ENCODE data around the gene SYNE3. TPM values are rescaled to one million over a fixed set of nuclear protein-coding genes. Genes with fewer than 3 reads are reported as not detected.

The SYNE3 gene
- polyA plus RNA-seq, 4 donors = 2.0 to 2.8 (median 2.2) TPM

- DNase-seq (ENCODE audit: low read depth in 4 of 4, low spot score in 2 of 4) = no peak
Measured at GRCh38 chr14:95541932-95542930, 25.8 kb upstream of the SYNE3 start.

- DNase-seq (ENCODE audit: low read depth in 4 of 4, low spot score in 2 of 4) = no peak
Measured at GRCh38 chr14:95541346-95541745, 24.9 kb upstream of the SYNE3 start.

- no peak for DNase-seq (ENCODE audit: low read depth in 4 of 4, low spot score in 2 of 4)
Measured at GRCh38 chr14:95540236-95540855, 23.9 kb upstream of the SYNE3 start.

GRCh38 chr14:95538801-95539509 lies 22.5 kb upstream of the SYNE3 start:
- DNase-seq (ENCODE audit: low read depth in 4 of 4, low spot score in 2 of 4) = no peak

GRCh38 chr14:95537298-95538089 lies 21.0 kb upstream of the SYNE3 start:
- no peak for DNase-seq (ENCODE audit: low read depth in 4 of 4, low spot score in 2 of 4)

- DNase-seq (ENCODE audit: low read depth in 4 of 4, low spot score in 2 of 4) = no peak
Measured at GRCh38 chr14:95536671-95537070, 20.2 kb upstream of the SYNE3 start.

GRCh38 chr14:95536036-95536593 lies 19.7 kb upstream of the SYNE3 start:
- DNase-seq (ENCODE audit: low read depth in 4 of 4, low spot score in 2 of 4) = no peak

GRCh38 chr14:95535226-95536021 lies 19.0 kb upstream of the SYNE3 start:
- no peak for DNase-seq (ENCODE audit: low read depth in 4 of 4, low spot score in 2 of 4)

GRCh38 chr14:95534299-95535225 lies 18.1 kb upstream of the SYNE3 start, which contains the start of gene GLRX5:
TSS of gene GLRX5 (plus strand) at chr14:95535050. CDS start at chr14:95535090, 40 bp downstream.
- peak; percentile 99 to 100 (median 100) for DNase-seq (ENCODE audit: low read depth in 4 of 4, low spot score in 2 of 4)

- DNase-seq (ENCODE audit: low read depth in 4 of 4, low spot score in 2 of 4) = no peak
Measured at GRCh38 chr14:95533822-95534221, 17.4 kb upstream of the SYNE3 start.

GRCh38 chr14:95533391-95533821 lies 17.0 kb upstream of the SYNE3 start:
- DNase-seq (ENCODE audit: low read depth in 4 of 4, low spot score in 2 of 4) = no peak

GRCh38 chr14:95531969-95532368 lies 15.5 kb upstream of the SYNE3 start:
- no peak for DNase-seq (ENCODE audit: low read depth in 4 of 4, low spot score in 2 of 4)

GRCh38 chr14:95531473-95531872 lies 15.0 kb upstream of the SYNE3 start:
- DNase-seq (ENCODE audit: low read depth in 4 of 4, low spot score in 2 of 4) = no peak

- no peak for DNase-seq (ENCODE audit: low read depth in 4 of 4, low spot score in 2 of 4)
Measured at GRCh38 chr14:95530473-95531276, 14.2 kb upstream of the SYNE3 start.

GRCh38 chr14:95529216-95529615 lies 12.8 kb upstream of the SYNE3 start:
- DNase-seq (ENCODE audit: low read depth in 4 of 4, low spot score in 2 of 4) = no peak

- DNase-seq (ENCODE audit: low read depth in 4 of 4, low spot score in 2 of 4) = no peak
Measured at GRCh38 chr14:95527387-95528002, 11.0 kb upstream of the SYNE3 start.
